Tibial nerve (tissue), 4 donors: ENCODE measurements around the gene KCNK18. TPM values are rescaled to one million over a fixed set of nuclear protein-coding genes. Genes with fewer than 3 reads are reported as not detected.

ENCODE experiments used
- DNase-seq, 2 donors: peaks; one replicate each; pipeline ENCODE4 v3.0.0-alpha.2; 2019; ENCODE audit warnings: low spot score in 2 of 2
- H3K27ac ChIP-seq, 4 donors: fragments of 200-600 bp; sonication (generic) in 3 of 4; one replicate each; pipeline ENCODE4 v1.5.1; 2017 to 2019; ENCODE audit warnings: mild to moderate bottlenecking in 1 of 4
- H3K27me3 ChIP-seq, 2 donors: fragments of 200-600 bp; sonication (generic) in 1 of 2; one replicate each; pipeline versions ENCODE4 v1.5.1 to v1.6.0; 2017 to 2019
- H3K36me3 ChIP-seq, 3 donors: fragments of 200-600 bp; sonication (generic); one replicate each; pipeline ENCODE4 v1.5.1; 2018 to 2019
- H3K4me1 ChIP-seq, 4 donors: fragments of 200-600 bp; sonication (generic) in 3 of 4; one replicate each; pipeline ENCODE4 v1.5.1; 2017 to 2019
- H3K4me3 ChIP-seq, 4 donors: fragments of 200-600 bp; sonication (generic) in 3 of 4; one replicate each; pipeline ENCODE4 v1.5.1; 2017 to 2019; ENCODE audit warnings: mild to moderate bottlenecking in 1 of 4, moderate library complexity in 1 of 4
- H3K9me3 ChIP-seq, 4 donors: fragments of 200-600 bp; sonication (generic) in 3 of 4; one replicate each; pipeline ENCODE4 v1.5.1; 2017 to 2019
- CTCF ChIP-seq, 5 experiments: fragments of 200-600 bp in 3 of 5; fragments of 450-650 bp in 2 of 5; sonication (generic) in 3 of 5; IDR thresholded peaks; one replicate each; pipeline ENCODE4 v1.5.1; 2016 to 2019; ENCODE audit warnings: antibody characterized with exemption in 5 of 5, mild to moderate bottlenecking in 3 of 5, moderate library complexity in 2 of 5
- EP300 ChIP-seq, 2 donors: sonication (generic); formaldehyde crosslinking; IDR thresholded peaks; one replicate each; pipeline ENCODE4 v1.6.1; 2017; ENCODE audit warnings: antibody characterized with exemption in 2 of 2, mild to moderate bottlenecking in 1 of 2
- POLR2A ChIP-seq, 2 donors: fragments of 450-650 bp; IDR thresholded peaks; one replicate each; pipeline ENCODE4 v1.6.1; 2017; ENCODE audit warnings: antibody characterized with exemption in 2 of 2, mild to moderate bottlenecking in 2 of 2, moderate library complexity in 2 of 2
- WGBS, 2 donors: methylation state at CpG; one replicate each; pipeline ENCODE4 v1.1.5; 2018; 5-methylcytosine and 5-hydroxymethylcytosine counted together
- total RNA-seq, 4 donors: library from RNA; depleted of rRNA; stranded (reverse); fragments of >200 nt; gene quantifications; one replicate each; pipeline ENCODE4 v1.1.0, GENCODE V29; 2016

Gene KCNK18
- not detected for total RNA-seq

- Histone ChIP-seq H3K36me3 (no peaks in the 10 kb centered on the region), H3K4me3 (no peak within 1 kb of the TSS), H3K4me1 (no peaks in the 10 kb centered on the region), H3K9me3 (no peaks in the 10 kb centered on the region), H3K27me3 (peaks cover 0 to 5% of the 10 kb centered on the region in 2 donors), H3K27ac (no peak within 1 kb of the TSS)
- WGBS, 2 donors: 82 to 85% methylated on average over 11 to 12 of the region's 12 CpGs
- TF ChIP-seq CTCF (IDR thresholded peaks at IDR 0.05) (no peak), EP300 (IDR thresholded peaks at IDR 0.05) (no peak), POLR2A (IDR thresholded peaks at IDR 0.05) (no peak)
- DNase-seq: no peak
Observed at GRCh38 chr10:117197189-117197588, at the start of gene KCNK18. Gene KCNK18 (plus strand): TSS chr10:117197489. CDS start chr10:117197489, 0 bp downstream.

- no peak overlapping the region for H3K4me3 ChIP-seq
- peaks cover 0 to 61% of the 10 kb centered on the region in 2 donors for H3K27me3 ChIP-seq
- TF ChIP-seq EP300 (IDR thresholded peaks at IDR 0.05): no peak
- no peak for TF ChIP-seq POLR2A (IDR thresholded peaks at IDR 0.05)
- no peak for TF ChIP-seq CTCF (IDR thresholded peaks at IDR 0.05)
- H3K9me3 ChIP-seq: peaks cover 0 to 20% (median 0%) of the 10 kb centered on the region in 4 donors
- 66 to 73% methylated on average over 3 of the region's 3 CpGs for WGBS, 2 donors
- DNase-seq: no peak
- H3K4me1 ChIP-seq: no peaks in the 10 kb centered on the region
- no peaks in the 10 kb centered on the region for H3K36me3 ChIP-seq
- H3K27ac ChIP-seq: no peak overlapping the region
Observed at GRCh38 chr10:117148284-117148683, 49.0 kb upstream of the KCNK18 start.

GRCh38 chr10:117152668-117153067 is 44.6 kb upstream of the KCNK18 start:
- no peaks in the 10 kb centered on the region for H3K36me3 ChIP-seq
- H3K27me3 ChIP-seq: peaks cover 0 to 69% of the 10 kb centered on the region in 2 donors
- H3K4me1 ChIP-seq: no peaks in the 10 kb centered on the region
- no peak overlapping the region for H3K4me3 ChIP-seq
- no peak for DNase-seq
- WGBS, 2 donors: 36 to 43% methylated on average over 3 of the region's 3 CpGs
- TF ChIP-seq EP300 (IDR thresholded peaks at IDR 0.05): no peak
- TF ChIP-seq POLR2A (IDR thresholded peaks at IDR 0.05): no peak
- no peak for TF ChIP-seq CTCF (IDR thresholded peaks at IDR 0.05)
- H3K27ac ChIP-seq: no peak overlapping the region
- no peaks in the 10 kb centered on the region for H3K9me3 ChIP-seq

- Histone ChIP-seq H3K27me3 (peaks cover 0 to 100% of the 10 kb centered on the region in 2 donors), H3K27ac (no peak overlapping the region), H3K4me3 (no peak overlapping the region), H3K9me3 (no peaks in the 10 kb centered on the region), H3K36me3 (no peaks in the 10 kb centered on the region), H3K4me1 (peaks cover 0 to 17% (median 8%) of the 10 kb centered on the region in 4 donors)
- DNase-seq: no peak
- no peak for TF ChIP-seq CTCF (IDR thresholded peaks at IDR 0.05)
- no peak for TF ChIP-seq POLR2A (IDR thresholded peaks at IDR 0.05)
- TF ChIP-seq EP300 (IDR thresholded peaks at IDR 0.05): no peak
- 17 to 19% methylated on average over 2 of the region's 2 CpGs for WGBS, 2 donors
Observed at GRCh38 chr10:117158297-117158696, 39.0 kb upstream of the KCNK18 start.

GRCh38 chr10:117159390-117159789 is 37.9 kb upstream of the KCNK18 start:
- WGBS, 2 donors: 10 to 16% methylated on average over 6 of the region's 6 CpGs
- peaks cover 0 to 21% (median 10%) of the 10 kb centered on the region in 4 donors for H3K4me1 ChIP-seq
- no peak for TF ChIP-seq CTCF (IDR thresholded peaks at IDR 0.05)
- TF ChIP-seq EP300 (IDR thresholded peaks at IDR 0.05): no peak
- TF ChIP-seq POLR2A (IDR thresholded peaks at IDR 0.05): no peak
- no peak overlapping the region for H3K27ac ChIP-seq
- peaks cover 0 to 100% of the 10 kb centered on the region in 2 donors for H3K27me3 ChIP-seq
- H3K36me3 ChIP-seq: no peaks in the 10 kb centered on the region
- no peak overlapping the region for H3K4me3 ChIP-seq
- DNase-seq: no peak
- H3K9me3 ChIP-seq: no peaks in the 10 kb centered on the region
